ENCODE data around the gene FAM168A. TPM values are rescaled to one million over a fixed set of nuclear protein-coding genes. Genes with fewer than 3 reads are reported as not detected.

The FAM168A gene
- polyA plus RNA-seq, 1 donor (not counting 4 experiments of a cell fraction or from before 2014, with no cell fraction given), result 11.8 TPM

DNA sequence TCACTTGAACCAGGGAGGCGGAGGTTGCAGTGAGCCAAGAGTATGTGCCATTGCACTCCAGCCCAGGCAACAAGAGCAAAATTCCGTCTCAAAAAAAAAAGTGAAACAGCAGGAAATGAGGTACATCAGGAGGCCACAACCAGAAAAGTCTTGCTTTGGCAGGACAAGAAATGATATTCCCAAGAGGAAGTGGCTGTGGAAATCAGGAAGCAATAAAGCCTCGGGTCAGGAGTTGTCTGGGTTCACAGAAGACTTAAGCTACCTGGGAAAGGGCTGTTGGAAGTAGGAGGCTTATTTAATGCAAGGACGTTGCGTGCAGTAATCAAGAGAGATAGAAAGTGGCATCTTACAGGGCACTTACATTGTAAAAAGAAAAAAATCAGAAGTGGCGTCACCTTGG, 231.0 kb downstream of the FAM168A start:
- no peak for TF ChIP-seq EZH2 (IDR thresholded peaks at IDR 0.05; ENCODE audit: low read length)
- TF ChIP-seq, protein P1, sequence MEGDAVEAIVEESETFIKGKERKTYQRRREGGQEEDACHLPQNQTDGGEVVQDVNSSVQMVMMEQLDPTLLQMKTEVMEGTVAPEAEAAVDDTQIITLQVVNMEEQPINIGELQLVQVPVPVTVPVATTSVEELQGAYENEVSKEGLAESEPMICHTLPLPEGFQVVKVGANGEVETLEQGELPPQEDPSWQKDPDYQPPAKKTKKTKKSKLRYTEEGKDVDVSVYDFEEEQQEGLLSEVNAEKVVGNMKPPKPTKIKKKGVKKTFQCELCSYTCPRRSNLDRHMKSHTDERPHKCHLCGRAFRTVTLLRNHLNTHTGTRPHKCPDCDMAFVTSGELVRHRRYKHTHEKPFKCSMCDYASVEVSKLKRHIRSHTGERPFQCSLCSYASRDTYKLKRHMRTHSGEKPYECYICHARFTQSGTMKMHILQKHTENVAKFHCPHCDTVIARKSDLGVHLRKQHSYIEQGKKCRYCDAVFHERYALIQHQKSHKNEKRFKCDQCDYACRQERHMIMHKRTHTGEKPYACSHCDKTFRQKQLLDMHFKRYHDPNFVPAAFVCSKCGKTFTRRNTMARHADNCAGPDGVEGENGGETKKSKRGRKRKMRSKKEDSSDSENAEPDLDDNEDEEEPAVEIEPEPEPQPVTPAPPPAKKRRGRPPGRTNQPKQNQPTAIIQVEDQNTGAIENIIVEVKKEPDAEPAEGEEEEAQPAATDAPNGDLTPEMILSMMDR (optimal IDR thresholded peaks at IDR 0.05 in 1 of 3, IDR thresholded peaks at IDR 0.05 in 1 of 3, conservative IDR thresholded peaks at IDR 0.05 in 1 of 3; ENCODE audit: extremely low read depth in 1 of 3, insufficient read depth in 2 of 3, low read length in 3 of 3), result no peak

DNA sequence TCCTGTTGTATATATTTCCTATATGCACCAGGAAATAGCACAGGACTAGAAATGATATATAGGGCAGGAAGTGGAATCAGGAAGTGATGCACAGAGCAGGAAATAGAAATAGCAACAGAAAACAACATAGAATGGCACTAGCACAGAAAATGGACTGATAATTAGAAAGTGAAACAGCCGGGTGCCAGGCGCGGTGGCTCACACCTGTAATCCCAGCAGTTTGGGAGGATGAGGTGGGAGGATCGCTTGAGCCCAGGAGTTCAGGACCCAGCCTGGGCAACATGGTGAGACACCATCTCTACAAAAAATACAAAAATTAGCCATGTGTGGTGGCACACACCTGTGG, 231.7 kb downstream of the FAM168A start:
- no peak overlapping the region for H3K4me2 ChIP-seq (ENCODE audit: control insufficient read depth, extremely low read depth, insufficient read depth, low read depth, low read length)
- no peaks in the 10 kb centered on the region for H3K9me3 ChIP-seq (ENCODE audit: control insufficient read depth, low read depth, low read length)
- dilution Hi-C loops (cut with MboI; ENCODE audit: extremely low pct_ligation_motif_present, low sequenced_read_pairs), result no loop called here
- H3K9ac ChIP-seq (ENCODE audit: control insufficient read depth, extremely low read depth, insufficient read depth, low read length), result no peak overlapping the region
- H3K79me2 ChIP-seq (ENCODE audit: control insufficient read depth, insufficient read depth, low read length), result no peaks in the 10 kb centered on the region
- no peak overlapping the region for H3K27ac ChIP-seq (ENCODE audit: control insufficient read depth, insufficient read depth, low read length)
- H4K20me1 ChIP-seq (ENCODE audit: control insufficient read depth, extremely low read depth, insufficient read depth, low read length), result no peaks in the 10 kb centered on the region
- FAIRE-seq, result no peak
- H3K27me3 ChIP-seq (ENCODE audit: control insufficient read depth, extremely low read depth, insufficient read depth, low read length), result no peaks in the 10 kb centered on the region
- H3K36me3 ChIP-seq (ENCODE audit: control insufficient read depth in 2 of 2, extremely low read depth in 1 of 2, insufficient read depth in 2 of 2, low read length in 2 of 2), result peaks cover 0 to 6% of the 10 kb centered on the region in 2 experiments
- no peak for TF ChIP-seq EZH2 (IDR thresholded peaks at IDR 0.05; ENCODE audit: low read length)
- TF ChIP-seq, protein P1 (optimal IDR thresholded peaks at IDR 0.05 in 1 of 3, IDR thresholded peaks at IDR 0.05 in 1 of 3, conservative IDR thresholded peaks at IDR 0.05 in 1 of 3; ENCODE audit: extremely low read depth in 1 of 3, insufficient read depth in 2 of 3, low read length in 3 of 3), result no peak
- no peaks in the 10 kb centered on the region for H3K4me1 ChIP-seq (ENCODE audit: control insufficient read depth, extremely low read depth, insufficient read depth, low read length)
- no peak overlapping the region for H3K4me3 ChIP-seq (ENCODE audit: control insufficient read depth in 2 of 3, extremely low read depth in 1 of 3, insufficient read depth in 2 of 3, low read depth in 1 of 3, low read length in 3 of 3)
- no peak for DNase-seq (ENCODE audit: low read depth, low spot score)
- H3K9me1 ChIP-seq (ENCODE audit: control insufficient read depth, extremely low read depth, insufficient read depth, low read length), result no peaks in the 10 kb centered on the region
- H2AFZ ChIP-seq (ENCODE audit: control insufficient read depth, low read length), result no peak overlapping the region

More for the DNA sequence above, 231.0 kb downstream of the FAM168A start:
- H3K4me2 ChIP-seq (ENCODE audit: control insufficient read depth, extremely low read depth, insufficient read depth, low read depth, low read length), result no peak overlapping the region
- no peak overlapping the region for H3K27ac ChIP-seq (ENCODE audit: control insufficient read depth, insufficient read depth, low read length)
- H3K4me3 ChIP-seq (ENCODE audit: control insufficient read depth in 2 of 3, extremely low read depth in 1 of 3, insufficient read depth in 2 of 3, low read depth in 1 of 3, low read length in 3 of 3), result no peak overlapping the region
- FAIRE-seq, result no peak
- no peak overlapping the region for H3K9ac ChIP-seq (ENCODE audit: control insufficient read depth, extremely low read depth, insufficient read depth, low read length)
- no peak overlapping the region for H2AFZ ChIP-seq (ENCODE audit: control insufficient read depth, low read length)
- dilution Hi-C loops (cut with MboI; ENCODE audit: extremely low pct_ligation_motif_present, low sequenced_read_pairs), result no loop called here
- no peak for DNase-seq (ENCODE audit: low read depth, low spot score)
- no peaks in the 10 kb centered on the region for H4K20me1 ChIP-seq (ENCODE audit: control insufficient read depth, extremely low read depth, insufficient read depth, low read length)
- H3K27me3 ChIP-seq (ENCODE audit: control insufficient read depth, extremely low read depth, insufficient read depth, low read length), result no peaks in the 10 kb centered on the region
- H3K79me2 ChIP-seq (ENCODE audit: control insufficient read depth, insufficient read depth, low read length), result no peaks in the 10 kb centered on the region
- H3K4me1 ChIP-seq (ENCODE audit: control insufficient read depth, extremely low read depth, insufficient read depth, low read length), result no peaks in the 10 kb centered on the region
- H3K9me1 ChIP-seq (ENCODE audit: control insufficient read depth, extremely low read depth, insufficient read depth, low read length), result no peaks in the 10 kb centered on the region
- H3K36me3 ChIP-seq (ENCODE audit: control insufficient read depth in 2 of 2, extremely low read depth in 1 of 2, insufficient read depth in 2 of 2, low read length in 2 of 2), result peaks cover 0 to 6% of the 10 kb centered on the region in 2 experiments
- no peaks in the 10 kb centered on the region for H3K9me3 ChIP-seq (ENCODE audit: control insufficient read depth, low read depth, low read length)

Measured in keratinocyte (primary cell).